B cell (primary cell): ENCODE results near the gene ELOF1. TPM values are rescaled to one million over a fixed set of nuclear protein-coding genes. Genes with fewer than 3 reads are reported as not detected.

Experiments used
- ATAC-seq: fragments of 200-7000 bp; cut with Tn5 transposase; one replicate; pipeline ENCODE4 v1.10.0; 2021; ENCODE audit warnings: low read depth, mild to moderate bottlenecking, moderate number of reproducible peaks, moderate library complexity
- CTCF ChIA-PET: fragments of 350-600 bp; sonication (Branson Sonifier 250); formaldehyde crosslinking; loops from one replicate; lab custom pipeline; 2021; ENCODE audit warnings: antibody characterized with exemption, inconsistent platforms; lab: Charles Lee
- POLR2A ChIA-PET: fragments of 350-600 bp; sonication (Branson Sonifier 250); formaldehyde crosslinking; loops from one replicate; lab custom pipeline; 2021; ENCODE audit warnings: antibody characterized with exemption; lab: Charles Lee
- DNase-seq: peaks from one replicate; pipeline ENCODE4 v3.0.0; 2013
- H2AFZ ChIP-seq: 2 replicates; pipeline ENCODE4 v1.6.1; 2012; ENCODE audit warnings: mild to moderate bottlenecking, low read depth, low read length; ENCODE audit not compliant: insufficient read depth, poor library complexity, severe bottlenecking
- H3K27ac ChIP-seq, 2 donors: 1 replicate in 1 of 2; 2 replicates in 1 of 2; pipeline ENCODE4 v1.5.1; 2012 to 2013; ENCODE audit warnings: low read length in 2 of 2, mild to moderate bottlenecking in 2 of 2, moderate library complexity in 1 of 2
- H3K27me3 ChIP-seq, 4 experiments: fragments of 200-600 bp in 1 of 4; sonication (generic) in 1 of 4; replicated peaks in 1 of 4; 1 replicate in 2 of 4; 2 replicates in 2 of 4; pipeline versions ENCODE4 v1.6.1 to v1.7.0; 2013 to 2016; ENCODE audit warnings: low read length in 3 of 4, mild to moderate bottlenecking in 2 of 4, mixed read lengths in 1 of 4, moderate library complexity in 1 of 4; ENCODE audit not compliant: insufficient read depth in 4 of 4, control insufficient read depth in 3 of 4; ENCODE audit errors: control extremely low read depth in 1 of 4
- H3K36me3 ChIP-seq, 2 experiments: replicated peaks in 1 of 2; 1 replicate in 1 of 2; 2 replicates in 1 of 2; pipeline versions ENCODE4 v1.6.1 to v1.7.1; 2013; ENCODE audit warnings: low read length in 1 of 2; ENCODE audit not compliant: insufficient read depth in 2 of 2, control insufficient read depth in 1 of 2; ENCODE audit errors: control extremely low read depth in 1 of 2, extremely low read depth in 1 of 2
- H3K4me1 ChIP-seq, 2 donors: fragments of 200-600 bp in 1 of 2; sonication (generic) in 1 of 2; 1 replicate in 1 of 2; 2 replicates in 1 of 2; pipeline versions ENCODE4 v1.5.1 to v1.6.1; 2013 to 2017; ENCODE audit warnings: low read length in 2 of 2; ENCODE audit not compliant: control insufficient read depth in 2 of 2, insufficient read depth in 2 of 2
- H3K4me2 ChIP-seq: replicated peaks from 2 replicates; pipeline ENCODE3; 2012; ENCODE audit warnings: mild to moderate bottlenecking, low read depth, low read length; ENCODE audit not compliant: poor library complexity, severe bottlenecking
- H3K4me3 ChIP-seq, 5 experiments: fragments of 200-600 bp in 1 of 5; sonication (generic) in 1 of 5; 1 replicate in 3 of 5; 2 replicates in 2 of 5; pipeline versions ENCODE4 v1.5.1 to v1.7.0; 2011 to 2016; ENCODE audit warnings: low read length in 4 of 5, mild to moderate bottlenecking in 4 of 5, low read depth in 2 of 5, control low read depth in 1 of 5, moderate library complexity in 1 of 5; ENCODE audit not compliant: insufficient read depth in 1 of 5; ENCODE audit errors: control extremely low read depth in 1 of 5, extremely low read depth in 1 of 5
- H3K79me2 ChIP-seq: fragments of 200-600 bp; sonication (generic); one replicate; pipeline ENCODE4 v1.6.0; 2016; ENCODE audit warnings: low read length; ENCODE audit not compliant: control insufficient read depth, insufficient read depth
- H3K9ac ChIP-seq: fragments of 200-600 bp; sonication (generic); 2 replicates; pipeline ENCODE4 v1.6.1; 2017; ENCODE audit warnings: mild to moderate bottlenecking, low read length, moderate library complexity
- H3K9me3 ChIP-seq, 3 donors: one replicate each; pipeline versions ENCODE4 v1.6.1 to v1.7.1; 2013; ENCODE audit warnings: low read length in 2 of 3; ENCODE audit not compliant: control insufficient read depth in 2 of 3, insufficient read depth in 1 of 3; ENCODE audit errors: control extremely low read depth in 1 of 3
- H4K20me1 ChIP-seq: 2 replicates; pipeline ENCODE4 v1.6.0; 2012; ENCODE audit warnings: mild to moderate bottlenecking, low read length; ENCODE audit not compliant: insufficient read depth, control insufficient read depth, poor library complexity, severe bottlenecking
- H3K27ac Mint-ChIP-seq: one replicate; pipeline ENCODE4 v1.8.0; 2021; ENCODE audit warnings: mixed read lengths
- H3K27me3 Mint-ChIP-seq: one replicate; pipeline ENCODE4 v1.8.0; 2021; ENCODE audit warnings: mixed read lengths
- H3K4me1 Mint-ChIP-seq: one replicate; pipeline ENCODE4 v1.8.0; 2021; ENCODE audit warnings: mixed read lengths
- H3K4me3 Mint-ChIP-seq: one replicate; pipeline ENCODE4 v1.8.0; 2021; ENCODE audit warnings: mixed read lengths
- H3K9me3 Mint-ChIP-seq: one replicate; pipeline ENCODE4 v1.8.0; 2022; ENCODE audit warnings: mixed read lengths; ENCODE audit not compliant: insufficient read depth
- CTCF ChIP-seq: fragments of 200-600 bp; IDR thresholded peaks from one replicate; pipeline ENCODE4 v1.8.0; 2022; ENCODE audit warnings: antibody characterized with exemption, mild to moderate bottlenecking
- EZH2 ChIP-seq: IDR thresholded peaks from 2 replicates; pipeline ENCODE4 v1.6.1; 2012; ENCODE audit warnings: borderline replicate concordance, low read depth, mild to moderate bottlenecking, moderate library complexity, low read length; ENCODE audit not compliant: insufficient read depth, poor library complexity, severe bottlenecking
- WGBS: methylation state at CpG from one replicate; pipeline ENCODE4 v1.1.5; 2013; ENCODE audit warnings: missing lambda C conversion rate; ENCODE audit not compliant: insufficient coverage; 5-methylcytosine and 5-hydroxymethylcytosine counted together
- intact Hi-C: fragments of 100-400 bp; cut with micrococcal nuclease; formaldehyde crosslinking; loops from one replicate; pipeline ENCODE4 v1.10.0; 2022
- polyA plus RNA-seq: library from polyadenylated mRNA; depleted of rRNA; stranded (reverse); fragments of >200 nt; gene quantifications from 2 replicates; pipeline ENCODE4 v1.2.3, GENCODE V29; 2012
- total RNA-seq, 2 donors: library from RNA; stranded (reverse); fragments of 120-200 nt in 1 of 2; gene quantifications; 1 replicate in 1 of 2; 2 replicates in 1 of 2; pipeline versions ENCODE4 v1.2.3 to v1.2.4, GENCODE V29; 2013 to 2022

Gene ELOF1
- total and polyA plus RNA-seq, 2 donors (not counting 1 experiment from before 2014, with no cell fraction given): 69.5 to 76.2 TPM

GRCh38 chr19:11587975-11588631 lies 29.1 kb upstream of the ELOF1 start:
- 89% methylated on average over 8 of the region's 13 CpGs for WGBS
- no peaks in the 10 kb centered on the region for H3K27me3 ChIP-seq
- ChIA-PET POLR2A (interaction anchor here (0.7 to 1.4 kb wide), 4 partner anchors 15 to 82 kb away, joined by 3 to 4 read pairs (median 3); partner anchors contain the start of gene ZNF653), CTCF (interaction anchor here (0.6 to 15.6 kb wide), 14 partner anchors 8 to 1160 kb away, joined by 3 to 289 read pairs (median 4); partner anchors contain the start of gene ELOF1)
- no peak overlapping the region for H3K27ac ChIP-seq
- TF ChIP-seq CTCF: peak; percentile 36
- no peak for TF ChIP-seq EZH2
- DNase-seq (no peak), ATAC-seq (no peak)
- H4K20me1 ChIP-seq: no peaks in the 10 kb centered on the region
- Mint-ChIP-seq H3K4me3 (no peak overlapping the region), H3K9me3 (no peaks in the 10 kb centered on the region), H3K4me1 (peaks cover 39% of the 10 kb centered on the region), H3K27ac (peak overlapping the region; percentile 32), H3K27me3 (no peaks in the 10 kb centered on the region)
- no peak overlapping the region for H3K4me3 ChIP-seq
- H3K4me2 ChIP-seq: peak overlapping the region; percentile 38
- peaks cover 29 to 45% of the 10 kb centered on the region in 2 donors for H3K4me1 ChIP-seq
- intact Hi-C loops: loop anchor here (1.0 kb wide), 4 partner anchors 28 to 207 kb away; no protein-coding TSS in a partner anchor
- no peaks in the 10 kb centered on the region for H3K36me3 ChIP-seq
- no peaks in the 10 kb centered on the region for H3K9me3 ChIP-seq
- H3K9ac ChIP-seq: no peak overlapping the region
- H3K79me2 ChIP-seq: no peaks in the 10 kb centered on the region
- no peak overlapping the region for H2AFZ ChIP-seq
